Stimulated activated CD4-positive, alpha-beta T cell treated with anti-CD3 and anti-CD28 coated beads, Interleukin-1b, Interleukin-23, amount 100 ng/mL, for 24 hours (primary cell): ENCODE data around the gene NDUFA11.

Source experiments
- DNase-seq, 4 experiments: peaks; one replicate each; pipeline ENCODE4 v3.0.0-alpha.2; 2020; ENCODE audit warnings: low read depth in 4 of 4, low spot score in 1 of 4

Gene NDUFA11

DNA sequence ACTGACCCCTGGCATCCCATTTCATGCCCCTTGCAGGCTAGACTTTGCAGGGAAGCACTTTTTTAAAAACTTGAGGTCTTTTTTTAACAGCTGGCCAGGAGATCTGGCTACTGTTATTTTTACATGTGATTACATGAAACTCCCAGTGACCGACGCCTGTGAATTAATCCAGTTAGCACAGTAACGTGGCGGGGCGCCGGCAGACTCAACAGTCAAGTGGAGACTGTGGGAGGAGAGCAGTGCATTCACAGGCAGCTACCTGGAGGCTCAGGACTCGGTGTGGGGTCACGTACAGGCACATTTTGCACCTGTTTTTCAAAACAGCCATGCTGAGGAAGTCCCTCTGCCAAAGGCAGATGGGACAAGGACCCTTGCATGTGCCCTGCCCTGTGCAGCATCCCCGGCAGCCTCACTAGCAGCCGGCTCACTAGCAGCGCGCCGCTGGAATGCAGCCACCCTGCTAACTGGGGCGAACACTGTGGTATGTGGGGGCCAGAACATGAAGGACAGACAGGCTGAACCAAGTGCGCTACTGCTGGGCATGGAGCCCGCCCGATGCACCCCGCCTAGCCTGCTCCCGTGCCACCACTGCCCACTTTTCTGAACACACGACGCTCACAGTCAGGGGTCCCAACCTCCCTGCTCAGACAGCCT, 29.1 kb upstream of the NDUFA11 start:
- no peak for DNase-seq

DNA sequence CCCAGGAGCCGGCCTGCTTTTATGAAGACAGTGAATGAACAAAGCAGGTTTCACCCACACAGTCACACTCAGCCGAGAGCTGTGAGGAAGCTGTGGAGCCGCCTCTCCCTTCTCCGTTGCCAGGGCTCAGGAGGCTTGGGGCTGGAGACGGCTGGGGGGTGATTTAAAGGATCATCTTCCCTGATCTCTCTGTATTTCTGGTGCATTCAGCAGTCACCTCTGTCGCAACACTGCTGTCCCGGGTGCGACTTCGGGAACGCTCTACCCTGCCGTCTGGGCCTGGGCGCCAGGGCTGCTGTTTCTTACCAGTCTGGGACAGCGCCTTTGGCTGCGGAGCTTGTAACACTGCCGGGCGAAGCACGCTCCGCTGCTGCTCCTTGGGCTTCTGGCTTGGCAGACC, 28.6 kb upstream of the NDUFA11 start:
- no peak for DNase-seq

DNA sequence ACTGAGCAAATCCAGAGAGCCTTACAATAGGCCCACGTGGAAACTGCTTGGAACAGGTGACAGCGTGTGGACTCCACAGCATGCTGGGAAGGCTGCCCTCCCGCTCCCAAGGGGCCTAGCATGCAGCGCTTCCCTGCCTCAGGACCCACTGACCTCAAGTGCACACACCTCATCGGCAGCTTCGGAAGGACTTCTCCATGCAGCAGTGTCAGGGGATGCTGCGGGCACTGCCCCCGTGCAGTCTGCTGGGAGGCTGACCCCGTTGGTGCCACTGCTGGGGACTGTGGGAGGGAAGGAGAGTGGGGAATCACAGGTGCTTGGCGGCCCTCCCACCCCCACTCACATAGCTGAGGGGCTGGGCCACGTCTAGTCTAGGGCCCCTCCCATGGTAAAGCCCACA, 27.7 kb upstream of the NDUFA11 start:
- no peak for DNase-seq

DNA sequence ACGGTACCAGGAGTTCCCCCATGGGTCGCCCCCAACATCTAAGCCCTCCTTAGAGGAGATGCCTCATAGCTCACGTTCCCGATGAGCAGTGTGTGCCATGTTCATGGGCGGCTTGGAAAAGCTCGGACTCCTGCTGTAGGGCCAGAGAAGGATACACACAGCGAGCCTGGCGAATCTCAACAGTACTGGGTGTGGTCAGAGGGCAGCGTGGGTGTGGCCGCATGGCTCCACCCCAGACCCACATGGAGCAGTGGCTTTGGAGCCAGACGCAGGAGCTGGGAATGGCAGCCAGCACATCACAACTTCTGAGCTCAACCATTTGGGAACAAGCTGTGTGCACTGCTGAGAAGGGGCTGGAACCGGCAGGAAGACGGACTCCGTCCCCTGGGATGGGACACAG, 26.0 kb upstream of the NDUFA11 start:
- no peak for DNase-seq

DNA sequence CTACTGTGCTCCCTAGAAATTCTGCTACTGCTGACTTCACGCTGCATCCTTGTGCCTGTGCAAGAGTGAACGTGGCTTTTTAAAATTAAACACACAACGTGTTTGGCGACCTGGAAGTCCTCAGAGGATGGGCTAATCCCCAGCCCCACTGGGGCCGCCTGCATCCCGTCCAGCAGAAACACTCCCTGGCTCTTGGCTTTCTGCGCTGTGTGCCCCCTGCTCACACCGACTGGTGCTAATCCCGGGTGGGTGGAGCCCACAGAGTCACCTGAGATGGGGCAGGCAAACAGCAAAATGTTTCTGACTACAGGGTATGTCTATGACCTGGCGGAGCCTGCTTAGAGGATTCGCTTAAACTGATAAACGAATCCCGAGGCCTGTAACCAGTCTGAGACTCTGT, 25.6 kb upstream of the NDUFA11 start:
- DNase-seq: no peak

DNA sequence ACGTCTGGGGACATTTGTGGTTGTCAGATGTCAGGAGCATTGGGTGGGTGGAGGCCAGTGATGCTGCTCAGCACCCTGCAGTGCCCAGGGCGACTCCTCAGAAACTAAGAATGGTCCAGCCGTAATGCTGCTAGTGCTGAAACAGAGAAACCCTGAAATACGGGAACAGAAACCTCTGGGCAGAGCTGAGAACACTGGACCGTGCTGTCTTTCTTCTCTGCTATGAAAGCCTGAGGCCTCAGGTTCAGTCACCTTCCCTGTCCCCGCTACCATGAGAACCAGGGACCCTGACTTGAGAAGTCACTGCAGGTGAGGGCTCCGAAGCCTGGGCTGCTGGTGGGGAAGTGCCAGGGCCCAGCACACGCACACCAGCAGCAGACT, 23.8 kb upstream of the NDUFA11 start:
- DNase-seq: no peak

DNA sequence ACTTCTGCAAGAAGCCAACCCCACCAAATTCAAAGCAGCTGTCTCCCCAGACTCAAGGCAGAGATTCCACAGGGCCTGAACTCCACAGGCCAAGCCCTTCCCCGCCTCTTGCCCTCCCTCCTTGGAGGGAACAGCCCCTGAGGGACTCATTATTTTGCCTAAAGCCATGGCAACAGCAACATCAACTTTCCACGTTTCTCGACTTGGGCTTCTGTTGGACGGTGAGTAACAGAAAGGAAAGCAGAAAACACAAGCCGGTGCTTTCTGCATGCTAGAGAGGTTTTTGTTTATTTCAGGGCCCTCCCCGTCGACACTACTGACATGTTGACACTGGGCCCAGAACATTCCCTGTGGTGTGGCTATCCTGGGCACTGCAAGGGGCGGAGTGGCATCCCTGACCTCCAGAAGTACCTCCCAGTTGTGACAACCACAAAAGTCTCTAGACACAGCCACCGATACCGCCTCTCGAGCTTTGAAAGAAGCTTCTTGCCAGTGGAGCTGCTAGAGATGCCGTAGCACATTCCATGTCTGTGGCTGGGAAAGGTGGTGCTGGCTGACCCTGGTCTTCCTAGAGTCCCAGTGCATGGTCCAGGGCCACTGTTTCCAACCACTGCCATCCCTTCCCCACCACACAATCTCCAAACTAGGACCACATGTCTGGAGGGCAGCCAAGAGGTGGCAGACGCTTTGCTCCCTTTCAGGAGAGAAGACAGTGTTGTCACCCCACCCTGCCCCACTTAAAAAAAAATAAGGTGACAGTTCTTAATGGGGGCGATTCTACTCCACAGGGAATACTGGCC, 23.3 kb upstream of the NDUFA11 start:
- DNase-seq: no peak

DNA sequence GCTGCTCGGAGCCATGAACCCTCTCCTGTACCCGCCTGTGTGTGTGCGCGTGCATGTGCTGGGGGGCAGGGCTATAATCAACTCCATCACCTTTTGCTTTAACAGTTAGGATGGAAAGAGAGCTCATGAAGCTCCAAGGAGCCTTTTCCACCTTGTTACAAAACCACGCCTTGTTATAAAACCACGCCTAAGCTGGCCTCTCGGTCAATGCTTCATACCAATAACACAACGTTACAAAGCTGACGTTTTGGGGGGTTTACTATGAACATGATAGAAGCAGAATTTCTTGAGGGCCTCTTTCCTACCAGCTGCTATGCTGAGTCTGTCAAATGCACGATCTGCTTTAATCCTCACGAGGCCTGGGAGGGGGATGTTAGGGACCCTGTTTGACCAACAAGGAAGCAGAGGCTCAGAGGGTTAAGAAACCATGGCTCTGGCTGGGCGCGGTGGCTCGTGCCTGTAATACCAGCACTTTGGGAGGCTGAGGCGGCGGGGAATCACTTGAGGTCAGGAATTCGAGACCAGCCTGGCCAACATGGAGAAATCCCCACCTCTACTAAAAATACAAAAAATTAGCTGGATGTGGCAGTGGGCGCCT, 22.3 kb upstream of the NDUFA11 start:
- no peak for DNase-seq

DNA sequence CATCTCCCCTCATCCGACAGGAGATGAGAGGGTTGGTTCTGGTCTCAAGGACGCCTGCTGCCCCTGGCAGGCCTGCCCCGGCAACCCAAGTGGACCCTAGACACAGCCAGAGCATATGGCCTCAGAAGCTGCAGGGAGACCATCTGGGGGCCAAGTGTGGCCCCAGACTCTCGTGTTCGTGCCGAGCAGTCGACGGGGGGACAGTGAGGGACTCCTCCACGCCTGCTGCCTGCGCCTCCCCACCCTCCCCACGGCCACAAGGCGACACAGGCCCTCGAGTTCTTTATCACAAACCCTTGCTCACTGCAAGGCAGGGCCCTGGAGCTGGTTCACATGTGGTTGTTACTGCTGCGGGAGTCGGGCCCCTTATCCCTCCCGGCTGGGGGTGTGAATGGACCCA, 19.8 kb upstream of the NDUFA11 start:
- no peak for DNase-seq

DNA sequence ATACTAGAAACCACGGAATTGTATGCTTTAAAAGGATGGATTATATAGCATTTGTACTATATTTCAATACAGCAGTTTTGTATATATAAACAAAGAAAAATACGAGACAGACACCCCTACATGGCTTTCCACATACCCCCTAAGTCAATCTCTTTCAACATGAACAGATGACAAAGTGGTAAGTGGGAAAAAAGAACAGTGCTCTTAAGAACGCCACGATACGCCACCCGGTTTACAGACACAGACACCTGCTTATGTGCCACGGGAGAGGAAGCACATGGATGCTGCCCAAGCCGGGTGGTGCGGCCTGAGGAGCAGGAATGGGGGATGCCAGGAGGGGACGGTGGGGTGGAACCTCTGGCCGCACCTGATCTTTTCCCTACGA, 18.6 kb upstream of the NDUFA11 start:
- DNase-seq: no peak

DNA sequence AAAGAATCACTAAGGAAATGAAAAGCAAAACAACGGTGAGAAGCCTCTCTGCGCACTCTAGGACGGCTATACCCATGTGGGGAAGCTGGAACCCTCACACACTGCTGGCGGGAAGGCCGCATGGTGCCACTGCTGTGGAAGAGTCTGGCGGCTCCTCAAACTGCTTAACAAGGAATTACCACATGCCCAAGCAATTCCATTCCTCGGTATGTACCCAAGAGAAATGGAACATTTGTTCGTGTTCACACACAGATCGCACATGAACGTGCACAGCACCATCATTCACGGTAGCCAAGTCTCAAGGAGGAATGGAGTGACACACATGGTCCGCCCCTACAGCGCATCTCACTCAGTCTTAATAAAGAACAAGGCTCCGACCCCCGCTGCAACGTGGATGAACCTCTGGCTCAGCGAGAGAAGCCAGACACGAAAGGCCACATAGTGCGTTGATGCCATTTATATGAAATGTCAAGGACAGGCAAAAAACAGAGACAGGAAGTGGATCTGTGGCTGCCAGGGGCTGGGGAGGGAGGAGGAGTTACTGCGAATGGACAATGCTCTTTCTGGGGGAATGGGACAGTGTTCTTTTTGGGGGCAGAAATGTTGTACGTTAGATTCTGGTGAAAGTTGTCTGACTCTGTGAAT, 18.0 kb upstream of the NDUFA11 start:
- DNase-seq: no peak

DNA sequence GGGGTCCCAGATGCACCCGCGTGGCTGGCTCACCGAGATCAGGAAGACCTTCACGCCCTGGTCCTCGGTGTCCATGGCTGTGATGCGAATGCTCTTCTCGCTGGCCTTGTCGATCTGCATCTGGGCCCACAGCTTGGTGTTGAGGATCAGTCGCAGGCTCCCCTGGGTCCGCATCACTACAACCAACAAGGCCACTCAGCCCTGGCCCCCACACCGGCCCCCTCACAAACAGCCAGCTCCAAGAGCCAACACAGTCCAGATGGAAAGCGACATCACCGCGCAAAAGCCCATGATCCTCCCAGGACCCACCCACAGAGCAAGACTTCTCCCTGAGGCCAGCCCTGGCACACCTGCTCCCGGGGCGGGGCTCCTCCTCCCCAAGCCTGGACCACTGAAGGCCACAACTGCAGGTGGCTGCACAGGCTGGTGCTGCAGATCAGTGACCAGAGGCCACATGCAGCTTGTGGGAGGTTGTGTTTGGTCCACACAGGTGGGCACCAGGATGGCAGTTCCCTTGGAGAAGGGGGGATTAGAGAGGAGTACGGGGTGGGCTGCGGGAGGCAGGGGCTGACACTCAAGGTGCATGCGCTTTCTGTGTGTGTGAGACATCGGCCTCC, 15.0 kb upstream of the NDUFA11 start:
- DNase-seq: no peak

DNA sequence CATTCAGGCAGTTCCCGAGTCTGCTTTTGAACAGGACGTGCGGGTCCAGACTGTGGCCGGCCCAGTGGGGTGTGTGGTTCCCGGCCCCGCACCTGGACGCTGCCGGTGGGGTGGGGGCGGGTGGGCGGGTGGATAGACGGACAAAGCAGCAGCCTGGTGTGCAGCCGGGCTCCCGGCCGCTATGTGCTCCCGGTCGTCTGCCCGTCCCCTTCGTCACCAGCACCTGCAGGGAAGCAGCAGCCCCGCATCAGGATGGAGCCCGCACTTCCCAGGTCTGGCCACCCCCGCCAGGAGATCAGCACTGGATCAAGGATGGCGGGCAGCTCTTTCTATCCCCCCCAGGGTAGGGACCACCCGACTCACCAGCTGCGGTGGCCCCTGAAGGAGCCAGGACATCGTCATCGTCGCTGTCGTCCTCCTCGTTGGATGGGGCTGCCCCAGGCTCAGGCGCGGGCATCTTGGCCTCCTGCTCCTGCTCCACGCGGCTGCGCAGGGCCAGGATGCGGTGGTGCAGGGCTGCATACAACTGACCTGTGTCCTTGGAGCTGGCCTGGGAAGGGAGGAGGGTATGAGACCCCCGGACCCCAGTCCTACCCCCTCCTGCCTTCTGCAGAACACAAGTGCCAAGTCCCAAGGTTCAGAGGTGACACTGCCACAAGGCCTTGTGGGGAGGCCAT, 14.0 kb upstream of the NDUFA11 start:
- no peak for DNase-seq

DNA sequence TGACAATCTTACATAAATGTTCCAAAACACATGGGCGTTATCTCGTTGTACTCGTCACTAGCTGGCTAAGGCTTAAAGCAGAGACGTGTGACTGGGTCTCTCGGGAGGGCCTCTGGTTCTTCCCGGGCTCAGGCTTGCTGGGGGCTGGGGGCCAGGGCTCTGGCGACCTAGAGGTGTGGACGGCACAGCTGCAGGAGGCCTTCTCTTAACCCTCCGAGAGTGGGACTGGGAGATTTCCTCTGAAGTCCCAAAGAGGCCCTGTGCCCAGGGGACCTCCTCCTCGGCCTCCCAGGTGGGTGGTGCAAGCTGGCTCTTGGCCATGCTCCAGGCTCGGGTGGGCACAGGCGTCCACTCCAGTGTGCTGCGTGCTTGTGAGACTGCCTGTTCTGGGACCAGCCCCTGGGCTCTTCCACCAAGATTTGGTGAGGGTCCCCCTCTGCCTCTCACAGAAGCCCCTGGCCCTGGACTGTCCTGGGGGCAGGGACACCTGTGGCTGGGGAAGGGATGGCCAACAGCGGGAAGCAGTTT, 12.7 kb upstream of the NDUFA11 start:
- DNase-seq: no peak

DNA sequence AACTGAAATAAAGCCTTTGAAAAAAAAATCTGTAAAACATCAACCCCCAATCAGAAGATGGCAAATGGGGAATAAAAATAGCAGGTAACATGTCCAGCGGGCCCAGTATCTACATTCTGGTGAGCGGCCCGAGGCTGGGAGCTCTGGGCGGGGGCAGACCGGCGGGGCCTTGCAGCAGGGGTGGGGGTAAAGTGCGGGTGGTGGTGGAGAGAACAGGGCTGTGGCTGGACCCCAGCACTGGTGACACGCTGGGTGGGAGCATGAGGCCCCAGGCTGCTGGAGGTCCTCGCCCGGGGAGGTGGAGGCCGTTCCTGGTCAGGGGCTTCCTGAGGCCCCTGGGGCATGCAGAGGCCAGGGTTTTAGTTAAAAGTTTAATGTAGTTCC, 12.2 kb upstream of the NDUFA11 start:
- no peak for DNase-seq

DNA sequence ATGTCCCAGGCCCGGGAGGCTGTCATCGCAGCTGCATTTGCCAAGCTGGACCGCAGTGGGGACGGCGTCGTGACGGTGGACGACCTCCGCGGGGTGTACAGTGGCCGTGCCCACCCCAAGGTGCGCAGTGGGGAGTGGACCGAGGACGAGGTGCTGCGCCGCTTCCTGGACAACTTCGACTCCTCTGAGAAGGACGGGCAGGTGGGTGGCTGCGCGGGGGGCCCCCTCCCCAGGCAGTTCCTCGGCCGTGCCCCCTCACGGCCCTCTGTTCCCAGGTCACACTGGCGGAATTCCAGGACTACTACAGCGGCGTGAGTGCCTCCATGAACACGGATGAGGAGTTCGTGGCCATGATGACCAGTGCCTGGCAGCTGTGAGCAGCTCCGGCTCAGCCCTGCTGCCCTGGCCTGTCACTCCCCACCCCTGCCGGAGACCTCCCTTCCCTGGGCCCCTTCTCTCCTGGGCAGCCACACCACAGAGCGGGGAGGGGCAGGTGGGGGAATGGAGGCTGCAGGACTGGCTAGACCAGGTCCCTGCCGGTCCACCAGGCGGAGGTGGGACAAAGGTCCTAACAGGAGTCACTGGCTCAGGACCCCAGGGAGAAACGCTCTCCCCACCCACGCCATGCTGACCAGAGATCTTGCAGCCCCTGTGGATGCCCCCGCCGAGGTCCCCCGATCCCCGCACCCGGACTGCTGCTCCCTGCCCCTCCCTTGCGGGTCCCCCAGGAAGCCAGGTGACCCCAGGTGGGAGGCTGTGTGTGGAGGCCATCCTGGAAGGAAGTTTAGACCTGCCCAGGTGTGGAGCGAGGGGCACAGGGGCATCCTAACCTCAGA, 11.6 kb upstream of the NDUFA11 start:
- DNase-seq: no peak

DNA sequence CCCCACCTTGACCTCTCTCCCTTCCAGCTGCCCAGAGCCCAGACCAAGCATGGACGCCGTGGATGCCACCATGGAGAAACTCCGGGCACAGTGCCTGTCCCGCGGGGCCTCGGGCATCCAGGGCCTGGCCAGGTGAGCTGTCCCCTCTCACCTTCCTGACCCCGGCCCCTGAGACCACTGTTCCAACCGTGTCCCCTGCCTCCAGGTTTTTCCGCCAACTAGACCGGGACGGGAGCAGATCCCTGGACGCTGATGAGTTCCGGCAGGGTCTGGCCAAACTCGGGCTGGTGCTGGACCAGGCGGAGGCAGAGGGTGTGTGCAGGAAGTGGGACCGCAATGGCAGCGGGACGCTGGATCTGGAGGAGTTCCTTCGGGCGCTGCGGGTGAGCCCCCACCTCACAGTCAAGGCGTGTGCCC, 10.8 kb upstream of the NDUFA11 start:
- no peak for DNase-seq

DNA sequence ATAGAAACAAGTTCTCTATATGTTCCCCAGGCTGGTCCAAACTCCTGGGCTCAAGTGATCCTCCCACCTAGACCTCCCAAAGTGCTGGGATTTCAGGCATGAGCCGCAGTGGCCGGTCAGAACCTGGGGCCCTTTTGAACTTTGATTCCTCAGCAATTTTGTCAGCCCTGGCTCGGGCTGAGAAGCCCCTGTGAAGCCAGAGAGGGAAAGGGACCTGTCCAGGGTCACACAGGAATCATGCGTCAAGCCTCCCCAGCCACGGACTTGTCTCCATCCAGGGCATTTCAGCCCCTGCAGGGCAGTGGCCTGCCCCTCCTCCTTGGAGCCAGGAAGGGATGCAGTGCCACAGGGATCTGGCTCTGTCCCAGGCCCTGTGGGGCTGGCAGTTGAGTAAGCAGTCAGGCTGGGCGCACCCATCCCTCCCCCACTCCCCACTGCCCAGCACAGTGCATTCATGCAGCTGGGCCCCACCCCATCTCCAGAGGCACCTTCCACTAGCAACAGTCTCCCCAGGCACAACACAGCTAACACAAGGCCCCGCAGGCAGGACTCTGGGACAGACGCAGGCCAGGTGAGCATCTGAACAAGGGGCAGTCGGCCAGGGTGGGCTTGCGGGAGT, 10.3 kb upstream of the NDUFA11 start, which contains the start of gene CAPS:
TSS of gene CAPS (plus strand) at position 516 of the 619 bp plus-strand sequence. CDS start 153 bp downstream, outside the sequence.
- DNase-seq: no peak

DNA sequence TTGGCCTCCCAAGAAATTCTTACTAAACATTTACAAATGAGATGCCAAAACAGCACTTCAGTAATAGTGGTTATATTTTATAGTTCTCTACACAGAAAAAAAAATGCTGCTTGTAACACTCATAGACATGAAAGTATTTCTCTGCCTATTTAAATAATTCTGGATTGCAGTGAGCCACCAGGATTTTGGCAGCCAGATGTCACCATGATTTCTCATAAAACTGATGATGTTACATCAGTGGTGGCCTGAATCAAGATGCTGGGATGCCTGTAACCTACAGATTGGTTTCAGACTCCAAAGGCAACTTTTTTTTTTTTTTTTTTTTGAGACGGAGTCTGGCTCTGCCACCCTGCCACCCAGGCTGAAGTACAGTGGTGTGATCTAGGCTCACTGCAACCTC, 7.8 kb upstream of the NDUFA11 start:
- DNase-seq: no peak

DNA sequence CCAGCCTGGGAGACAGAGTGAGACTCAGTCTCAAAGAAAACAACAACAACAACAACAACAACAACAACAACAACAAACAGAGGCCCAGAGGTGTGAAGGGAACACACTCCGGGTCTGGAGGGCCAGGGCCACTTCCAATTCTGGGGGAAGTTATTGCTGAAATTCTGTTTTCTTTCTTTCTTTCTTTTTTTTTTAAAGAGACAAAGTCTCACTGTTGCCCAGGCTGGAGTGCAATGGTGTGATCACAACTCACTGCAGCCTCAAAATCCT, 7.0 kb upstream of the NDUFA11 start:
- no peak for DNase-seq
